Measurements from ENCODE around the gene DENND2D. TPM values are rescaled to one million over a fixed set of nuclear protein-coding genes. Genes with fewer than 3 reads are reported as not detected.

Gene DENND2D
- total RNA-seq, 1 experiment from 2014 or later = 0.11 TPM

- Histone ChIP-seq H3K23me2 (ENCODE audit: insufficient read length, low read depth, low read length, poor library complexity, severe bottlenecking) (no peaks in the 10 kb centered on the region), H3K9ac (ENCODE audit: extremely low read depth, insufficient read length, low read length) (no peak overlapping the region), H3K79me2 (ENCODE audit: insufficient read depth, low read length) (peaks cover 5% of the 10 kb centered on the region; the same call in 1 of the 2 replicates), H3K23ac (ENCODE audit: insufficient read length, low read depth, low read length) (no peak overlapping the region), H3K4me1 (ENCODE audit: insufficient read depth, low read length) (no peaks in the 10 kb centered on the region), H4K91ac (ENCODE audit: insufficient read length, low read depth, low read length) (no peak overlapping the region), H2AFZ (ENCODE audit: low read length) (no peak overlapping the region), H3K56ac (ENCODE audit: insufficient read length, low read depth, low read length) (no peak overlapping the region), H2BK12ac (ENCODE audit: insufficient read length, low read depth, low read length) (no peak overlapping the region), H3K79me1 (ENCODE audit: insufficient read depth, low read depth, low read length, poor library complexity, severe bottlenecking) (peaks cover 3% of the 10 kb centered on the region), H3K4ac (ENCODE audit: low read depth, low read length) (no peak overlapping the region), H3K4me2 (ENCODE audit: insufficient read depth, insufficient read length, low read length) (no peak overlapping the region), H2BK5ac (ENCODE audit: insufficient read length, low read length) (no peak overlapping the region), H3K27ac (ENCODE audit: insufficient read length, low read depth, low read length) (no peak overlapping the region), H3K27me3 (ENCODE audit: insufficient read depth, low read length) (no peaks in the 10 kb centered on the region), H2BK15ac (ENCODE audit: low read depth, low read length) (no peak overlapping the region), H3K14ac (ENCODE audit: insufficient read depth, low read length) (no peak overlapping the region), H3T11ph (ENCODE audit: low read length) (no peak overlapping the region), H3K18ac (ENCODE audit: insufficient read length, low read depth, low read length) (no peak overlapping the region), H2AK5ac (ENCODE audit: insufficient read length, low read length) (no peak overlapping the region), H4K5ac (ENCODE audit: insufficient read length, low read depth, low read length) (no peak overlapping the region), H4K20me1 (ENCODE audit: control insufficient read depth, insufficient read depth, insufficient read length) (no peaks in the 10 kb centered on the region), H2BK20ac (ENCODE audit: low read depth, low read length, poor library complexity, severe bottlenecking) (no peak overlapping the region), H2BK120ac (ENCODE audit: low read depth, low read length, poor library complexity, severe bottlenecking) (no peak overlapping the region), H3K9me3 (ENCODE audit: control insufficient read depth, low read depth, low read length) (no peaks in the 10 kb centered on the region), H4K8ac (replicated peaks; ENCODE audit: insufficient read length, low read depth, low read length) (no peak overlapping the region)
- no CpG with 5 or more reads among the region's 2 CpGs for WGBS (ENCODE audit: extremely low coverage, insufficient read length, low lambda C conversion rate)
- Mint-ChIP-seq H3K27me3 (ENCODE audit: low read depth) (no peaks in the 10 kb centered on the region), H3K9me3 (no peaks in the 10 kb centered on the region), H3K27ac (no peak overlapping the region), H3K4me1 (peaks cover 13 to 15% of the 10 kb centered on the region in 2 experiments), H3K4me3 (no peak overlapping the region), H3K36me3 (ENCODE audit: insufficient read depth in 1 of 3, low read depth in 3 of 3) (peaks cover 24 to 55% (median 53%) of the 10 kb centered on the region in 3 experiments; a peak in 6 of 7 replicates)
- no peak for DNase-seq
- TF ChIP-seq CTCF (conservative IDR thresholded peaks at IDR 0.05) = no peak
Observed at GRCh38 chr1:111148376-111148881, 52.0 kb downstream of the DENND2D start.

Data from H9 (cell line).